Measurements from ENCODE around the gene CDYL2. TPM values are rescaled to one million over a fixed set of nuclear protein-coding genes. Genes with fewer than 3 reads are reported as not detected.
"Not testable (repeated sequence)": the region's sequence is repeated elsewhere in the genome, so short reads cannot be mapped to it uniquely, and the experiment has no call there.

CDYL2 gene
- total and polyA plus RNA-seq, 4 experiments from 2014 or later: 0.91 to 42.4 (median 20.0) TPM

- peaks cover 6% of the 10 kb centered on the region for H3K4me1 ChIP-seq (ENCODE audit: insufficient read depth, low read length)
- ChIA-PET CTCF (ENCODE audit: partially characterized antibody) (no interaction called here), POLR2A (ENCODE audit: partially characterized antibody) (no interaction called here)
- Mint-ChIP-seq H3K9me3 (peaks cover 4 to 36% (median 26%) of the 10 kb centered on the region in 8 donors), H3K36me3 (peaks cover 20 to 22% of the 10 kb centered on the region in 2 donors), H3K4me1 (peaks cover 3 to 20% (median 9%) of the 10 kb centered on the region in 4 donors), H3K27ac (no peak overlapping the region), H3K4me3 (no peak overlapping the region), H3K27me3 (no peaks in the 10 kb centered on the region)
- H3K4me3 ChIP-seq (ENCODE audit: low read length in 2 of 2): no peak overlapping the region
- H3K9me3 ChIP-seq (ENCODE audit: control insufficient read depth in 1 of 2, low read length in 2 of 2): no peaks in the 10 kb centered on the region
- no peaks in the 10 kb centered on the region for H3K27me3 ChIP-seq (ENCODE audit: insufficient read depth, low read length)
- intact Hi-C loops (cut with micrococcal nuclease): no loop called here
- DNase-seq: no peak
- H3K36me3 ChIP-seq (ENCODE audit: insufficient read depth, low read length): no peaks in the 10 kb centered on the region
- no peak overlapping the region for H3K27ac ChIP-seq (ENCODE audit: low read depth, low read length)
Observed at GRCh38 chr16:80731915-80732314, 72.5 kb downstream of the CDYL2 start.

GRCh38 chr16:80727066-80727763, 77.2 kb downstream of the CDYL2 start:
- DNase-seq: peak in 4 of 5 donors; percentile 8 to 31 (median 24)
- peaks cover 11% of the 10 kb centered on the region for H3K4me1 ChIP-seq (ENCODE audit: insufficient read depth, low read length)
- H3K27me3 Mint-ChIP-seq; H3K4me3 ChIP-seq (ENCODE audit: low read length in 2 of 2); H3K27me3 ChIP-seq (ENCODE audit: insufficient read depth, low read length); H3K9me3 ChIP-seq (ENCODE audit: control insufficient read depth in 1 of 2, low read length in 2 of 2); H3K27ac ChIP-seq (ENCODE audit: low read depth, low read length); intact Hi-C loops (cut with micrococcal nuclease); POLR2A ChIA-PET (ENCODE audit: partially characterized antibody); H3K36me3 ChIP-seq (ENCODE audit: insufficient read depth, low read length); CTCF ChIA-PET (ENCODE audit: partially characterized antibody): not testable (repeated sequence)
- Mint-ChIP-seq H3K9me3 (peaks cover 7 to 37% (median 30%) of the 10 kb centered on the region in 8 donors), H3K27ac (peak overlapping the region in 3 of 7 donors; percentile 29 to 80 (median 37)), H3K4me3 (peak overlapping the region in 6 of 8 donors; percentile 17 to 77 (median 48)), H3K4me1 (peaks cover 11 to 33% (median 17%) of the 10 kb centered on the region in 4 donors), H3K36me3 (peaks cover 21 to 30% of the 10 kb centered on the region in 2 donors)

- intact Hi-C loops (cut with micrococcal nuclease): no loop called here
- Histone ChIP-seq H3K4me3 (ENCODE audit: low read length in 2 of 2) (no peak overlapping the region), H3K27me3 (ENCODE audit: insufficient read depth, low read length) (no peaks in the 10 kb centered on the region), H3K9me3 (ENCODE audit: control insufficient read depth in 1 of 2, low read length in 2 of 2) (no peaks in the 10 kb centered on the region), H3K36me3 (ENCODE audit: insufficient read depth, low read length) (no peaks in the 10 kb centered on the region), H3K27ac (ENCODE audit: low read depth, low read length) (no peak overlapping the region), H3K4me1 (ENCODE audit: insufficient read depth, low read length) (peaks cover 11% of the 10 kb centered on the region)
- H3K9me3 Mint-ChIP-seq: peaks cover 0 to 23% (median 15%) of the 10 kb centered on the region in 8 donors
- ChIA-PET CTCF (ENCODE audit: partially characterized antibody) (no interaction called here), POLR2A (ENCODE audit: partially characterized antibody) (no interaction called here)
- H3K4me3 Mint-ChIP-seq: no peak overlapping the region
- H3K36me3 Mint-ChIP-seq: peaks cover 6 to 23% of the 10 kb centered on the region in 2 donors
- peaks cover 12 to 37% (median 17%) of the 10 kb centered on the region in 4 donors for H3K4me1 Mint-ChIP-seq
- no peak for DNase-seq
- peak overlapping the region in 1 of 7 donors; percentile 43 for H3K27ac Mint-ChIP-seq
- no peaks in the 10 kb centered on the region for H3K27me3 Mint-ChIP-seq
Observed at GRCh38 chr16:80725566-80726162, 78.7 kb downstream of the CDYL2 start.

- H3K27me3 ChIP-seq (ENCODE audit: insufficient read depth, low read length): no peaks in the 10 kb centered on the region
- Mint-ChIP-seq H3K36me3 (peaks cover 5 to 20% of the 10 kb centered on the region in 2 donors), H3K9me3 (peaks cover 0 to 21% (median 14%) of the 10 kb centered on the region in 8 donors), H3K27me3 (no peaks in the 10 kb centered on the region), H3K27ac (peak overlapping the region in 1 of 7 donors; percentile 12), H3K4me1 (peaks cover 22 to 53% (median 28%) of the 10 kb centered on the region in 4 donors), H3K4me3 (no peak overlapping the region)
- peaks cover 24% of the 10 kb centered on the region for H3K4me1 ChIP-seq (ENCODE audit: insufficient read depth, low read length)
- ChIA-PET POLR2A (ENCODE audit: partially characterized antibody) (no interaction called here), CTCF (ENCODE audit: partially characterized antibody) (no interaction called here)
- H3K27ac ChIP-seq (ENCODE audit: low read depth, low read length): no peak overlapping the region
- no peaks in the 10 kb centered on the region for H3K36me3 ChIP-seq (ENCODE audit: insufficient read depth, low read length)
- intact Hi-C loops (cut with micrococcal nuclease): no loop called here
- DNase-seq: no peak
- no peaks in the 10 kb centered on the region for H3K9me3 ChIP-seq (ENCODE audit: control insufficient read depth in 1 of 2, low read length in 2 of 2)
- no peak overlapping the region for H3K4me3 ChIP-seq (ENCODE audit: low read length in 2 of 2)
Observed at GRCh38 chr16:80723981-80724380, 80.4 kb downstream of the CDYL2 start.

GRCh38 chr16:80723091-80723490, 81.3 kb downstream of the CDYL2 start:
- Mint-ChIP-seq H3K4me3 (no peak overlapping the region), H3K4me1 (peaks cover 22 to 53% (median 28%) of the 10 kb centered on the region in 4 donors), H3K9me3 (peaks cover 0 to 21% (median 13%) of the 10 kb centered on the region in 8 donors), H3K36me3 (peaks cover 5 to 18% of the 10 kb centered on the region in 2 donors), H3K27me3 (no peaks in the 10 kb centered on the region), H3K27ac (no peak overlapping the region)
- ChIA-PET CTCF (ENCODE audit: partially characterized antibody) (interaction anchor here (1.9 kb wide), 1 partner anchor 196 kb away, joined by 6 read pairs; no protein-coding TSS in a partner anchor), POLR2A (ENCODE audit: partially characterized antibody) (no interaction called here)
- no peak overlapping the region for H3K27ac ChIP-seq (ENCODE audit: low read depth, low read length)
- H3K36me3 ChIP-seq (ENCODE audit: insufficient read depth, low read length): no peaks in the 10 kb centered on the region
- peaks cover 24% of the 10 kb centered on the region for H3K4me1 ChIP-seq (ENCODE audit: insufficient read depth, low read length)
- intact Hi-C loops (cut with micrococcal nuclease): no loop called here
- H3K9me3 ChIP-seq (ENCODE audit: control insufficient read depth in 1 of 2, low read length in 2 of 2): no peaks in the 10 kb centered on the region
- H3K4me3 ChIP-seq (ENCODE audit: low read length in 2 of 2): no peak overlapping the region
- H3K27me3 ChIP-seq (ENCODE audit: insufficient read depth, low read length): no peaks in the 10 kb centered on the region
- DNase-seq: no peak

GRCh38 chr16:80720804-80721371, 83.5 kb downstream of the CDYL2 start:
- DNase-seq: no peak
- Histone ChIP-seq H3K36me3 (ENCODE audit: insufficient read depth, low read length) (no peaks in the 10 kb centered on the region), H3K27ac (ENCODE audit: low read depth, low read length) (no peak overlapping the region), H3K27me3 (ENCODE audit: insufficient read depth, low read length) (no peaks in the 10 kb centered on the region), H3K4me3 (ENCODE audit: low read length in 2 of 2) (no peak overlapping the region), H3K9me3 (ENCODE audit: control insufficient read depth in 1 of 2, low read length in 2 of 2) (no peaks in the 10 kb centered on the region), H3K4me1 (ENCODE audit: insufficient read depth, low read length) (peaks cover 12% of the 10 kb centered on the region)
- CTCF ChIA-PET (ENCODE audit: partially characterized antibody): interaction anchor here (1.9 kb wide), 1 partner anchor 194 kb away, joined by 6 read pairs; no protein-coding TSS in a partner anchor
- Mint-ChIP-seq H3K36me3 (peaks cover 2 to 16% of the 10 kb centered on the region in 2 donors), H3K27me3 (no peaks in the 10 kb centered on the region), H3K4me3 (no peak overlapping the region), H3K9me3 (peaks cover 0 to 11% (median 7%) of the 10 kb centered on the region in 8 donors), H3K4me1 (peaks cover 16 to 35% (median 18%) of the 10 kb centered on the region in 4 donors), H3K27ac (peak overlapping the region in 1 of 7 donors; percentile 55)
- intact Hi-C loops (cut with micrococcal nuclease): no loop called here
- POLR2A ChIA-PET (ENCODE audit: partially characterized antibody): interaction anchor here (1.2 kb wide), 1 partner anchor 140 kb away, joined by 3 read pairs; no protein-coding TSS in a partner anchor

GRCh38 chr16:80719573-80719972, 84.8 kb downstream of the CDYL2 start:
- ChIA-PET CTCF (ENCODE audit: partially characterized antibody) (interaction anchor here (1.1 kb wide), 1 partner anchor 193 kb away, joined by 4 read pairs; no protein-coding TSS in a partner anchor), POLR2A (ENCODE audit: partially characterized antibody) (no interaction called here)
- H3K27ac Mint-ChIP-seq: peak overlapping the region in 3 of 7 donors; percentile 56 to 58 (median 57)
- peak in 2 of 5 donors; percentile 7 to 10 for DNase-seq
- H3K27me3 ChIP-seq (ENCODE audit: insufficient read depth, low read length): no peaks in the 10 kb centered on the region
- H3K4me1 Mint-ChIP-seq: peaks cover 13 to 22% (median 14%) of the 10 kb centered on the region in 4 donors
- intact Hi-C loops (cut with micrococcal nuclease): no loop called here
- H3K27ac ChIP-seq (ENCODE audit: low read depth, low read length): no peak overlapping the region
- H3K9me3 ChIP-seq (ENCODE audit: control insufficient read depth in 1 of 2, low read length in 2 of 2): no peaks in the 10 kb centered on the region
- H3K36me3 ChIP-seq (ENCODE audit: insufficient read depth, low read length): no peaks in the 10 kb centered on the region
- peaks cover 0 to 11% (median 7%) of the 10 kb centered on the region in 8 donors for H3K9me3 Mint-ChIP-seq
- no peaks in the 10 kb centered on the region for H3K27me3 Mint-ChIP-seq
- H3K4me3 ChIP-seq (ENCODE audit: low read length in 2 of 2): no peak overlapping the region
- H3K4me1 ChIP-seq (ENCODE audit: insufficient read depth, low read length): peaks cover 12% of the 10 kb centered on the region
- peaks cover 2 to 14% of the 10 kb centered on the region in 2 donors for H3K36me3 Mint-ChIP-seq
- H3K4me3 Mint-ChIP-seq: no peak overlapping the region

Measured in CD4-positive, alpha-beta memory T cell (primary cell).